GM23248 (cell line): ENCODE results near the gene DPYD. TPM values are rescaled to one million over a fixed set of nuclear protein-coding genes. Genes with fewer than 3 reads are reported as not detected.

Experiments
- DNase-seq: peaks from one replicate; pipeline ENCODE4 v3.0.0-alpha.2; 2015
- H2AFZ ChIP-seq: fragments of 200-600 bp; sonication (generic); 2 replicates; pipeline ENCODE4 v1.6.1; 2016; ENCODE audit warnings: antibody characterized with exemption
- H3F3A ChIP-seq: fragments of 200-600 bp; sonication (generic); 2 replicates; pipeline ENCODE4 v1.6.1; 2016; ENCODE audit warnings: mild to moderate bottlenecking, antibody characterized with exemption, mixed run types; ENCODE audit not compliant: insufficient read depth
- H3K27ac ChIP-seq: fragments of 200-600 bp; sonication (generic); 2 replicates; pipeline ENCODE4 v1.5.1; 2016; ENCODE audit warnings: mild to moderate bottlenecking
- H3K27me3 ChIP-seq: fragments of 200-600 bp; sonication (generic); replicated peaks from 2 replicates; pipeline ENCODE4 v1.6.1; 2016; ENCODE audit warnings: mild to moderate bottlenecking; ENCODE audit not compliant: insufficient read depth
- H3K36me3 ChIP-seq: fragments of 200-600 bp; sonication (generic); 2 replicates; pipeline ENCODE4 v1.6.1; 2016; ENCODE audit warnings: low read depth, mild to moderate bottlenecking
- H3K4me1 ChIP-seq: fragments of 200-600 bp; sonication (generic); 2 replicates; pipeline ENCODE4 v1.6.1; 2016; ENCODE audit warnings: mild to moderate bottlenecking; ENCODE audit not compliant: insufficient read depth
- H3K4me2 ChIP-seq: fragments of 200-600 bp; sonication (generic); one replicate; pipeline ENCODE4 v1.6.1; 2016; ENCODE audit warnings: mild to moderate bottlenecking; ENCODE audit not compliant: unreplicated experiment
- H3K4me3 ChIP-seq: fragments of 200-600 bp; sonication (generic); 2 replicates; pipeline ENCODE4 v1.5.1; 2016; ENCODE audit warnings: mild to moderate bottlenecking
- H3K79me2 ChIP-seq: fragments of 200-600 bp; sonication (generic); 2 replicates; pipeline ENCODE4 v1.6.1; 2016; ENCODE audit warnings: mild to moderate bottlenecking; ENCODE audit not compliant: insufficient read depth
- H3K9ac ChIP-seq: fragments of 200-600 bp; sonication (generic); 2 replicates; pipeline ENCODE4 v1.6.1; 2016; ENCODE audit warnings: mild to moderate bottlenecking
- H3K9me2 ChIP-seq: fragments of 200-600 bp; sonication (generic); 2 replicates; pipeline ENCODE4 v1.6.1; 2016; ENCODE audit warnings: mixed run types, mild to moderate bottlenecking, moderate library complexity; ENCODE audit not compliant: insufficient read depth
- H3K9me3 ChIP-seq: fragments of 200-600 bp; sonication (generic); one replicate; pipeline ENCODE4 v1.6.1; 2017; ENCODE audit warnings: low read depth
- H4K20me1 ChIP-seq: fragments of 200-600 bp; sonication (generic); 2 replicates; pipeline ENCODE4 v1.6.0; 2016; ENCODE audit not compliant: insufficient read depth
- EZH2 ChIP-seq: fragments of 200-600 bp; sonication (generic); IDR thresholded peaks from 2 replicates; pipeline ENCODE4 v1.6.1; 2018; ENCODE audit warnings: antibody characterized with exemption, mild to moderate bottlenecking; ENCODE audit not compliant: insufficient read depth, poor library complexity, severe bottlenecking
- EZH2phosphoT487 ChIP-seq: fragments of 200-600 bp; sonication (generic); IDR thresholded peaks from 2 replicates; pipeline ENCODE4 v1.6.1; 2018; ENCODE audit warnings: antibody characterized with exemption, moderate library complexity, mild to moderate bottlenecking, low read depth; ENCODE audit not compliant: insufficient read depth
- WGBS, 2 experiments: methylation state at CpG; one replicate each; pipeline ENCODE4 v1.1.6; 2015 to 2017; ENCODE audit warnings: low lambda C conversion rate in 2 of 2, low coverage in 1 of 2; ENCODE audit errors: missing lambda C conversion rate in 2 of 2; 5-methylcytosine and 5-hydroxymethylcytosine counted together
- in situ Hi-C: fragments of 300-500 bp; cut with MboI; formaldehyde crosslinking; loops from 2 replicates; pipeline ENCODE4 v1.15.0; 2020
- polyA plus RNA-seq: library from polyadenylated mRNA; unstranded; fragments of >200 nt; fragmentation: Nextera tagmentation; extraction: Ambion mirVana; gene quantifications from 2 replicates; pipeline ENCODE4 v1.2.1, GENCODE V29; 2016
- total RNA-seq: library from RNA; depleted of rRNA; stranded (reverse); fragments of >200 nt; shearing (Covaris generic); gene quantifications from 2 replicates; pipeline ENCODE4 v1.2.3, GENCODE V29; 2014

The DPYD gene
- total and polyA plus RNA-seq, 2 experiments from 2014 or later = 38.4 to 70.7 TPM

- Histone ChIP-seq H3K79me2 (peaks cover 96% of the 10 kb centered on the region), H3F3A (no peaks in the 10 kb centered on the region), H3K9me3 (no peaks in the 10 kb centered on the region), H3K4me3 (no peak overlapping the region), H3K4me2 (no peak overlapping the region), H3K9me2 (no peaks in the 10 kb centered on the region), H4K20me1 (no peaks in the 10 kb centered on the region), H3K27ac (no peak overlapping the region), H2AFZ (no peak overlapping the region), H3K9ac (no peak overlapping the region), H3K4me1 (no peaks in the 10 kb centered on the region), H3K27me3 (no peaks in the 10 kb centered on the region), H3K36me3 (peaks cover 19% of the 10 kb centered on the region)
- WGBS, 2 experiments = 100% methylated on average over 1 of the region's 1 CpG
- no peak for DNase-seq
- in situ Hi-C loops = no loop called here
- TF ChIP-seq EZH2phosphoT487 (no peak), EZH2 (no peak)
Observed at GRCh38 chr1:97886199-97886598, 34.6 kb downstream of the DPYD start.

GRCh38 chr1:97883823-97884222 is 37.0 kb downstream of the DPYD start:
- Histone ChIP-seq H3K9ac (no peak overlapping the region), H2AFZ (no peak overlapping the region), H3K27ac (no peak overlapping the region), H3K9me3 (no peaks in the 10 kb centered on the region), H3K9me2 (no peaks in the 10 kb centered on the region), H3F3A (no peaks in the 10 kb centered on the region), H3K27me3 (no peaks in the 10 kb centered on the region), H3K4me1 (no peaks in the 10 kb centered on the region), H3K36me3 (peaks cover 24% of the 10 kb centered on the region), H3K4me3 (no peak overlapping the region), H3K79me2 (peaks cover 85% of the 10 kb centered on the region), H3K4me2 (no peak overlapping the region), H4K20me1 (no peaks in the 10 kb centered on the region)
- in situ Hi-C loops = no loop called here
- WGBS, 2 experiments = 91 to 98% methylated on average over 1 of the region's 1 CpG
- no peak for DNase-seq
- TF ChIP-seq EZH2phosphoT487 (no peak), EZH2 (no peak)

- Histone ChIP-seq H3K27ac (no peak overlapping the region), H3K9me3 (no peaks in the 10 kb centered on the region), H3K9ac (no peak overlapping the region), H3K79me2 (peaks cover 70% of the 10 kb centered on the region), H2AFZ (no peak overlapping the region), H3K27me3 (no peaks in the 10 kb centered on the region), H3F3A (no peaks in the 10 kb centered on the region), H3K4me1 (no peaks in the 10 kb centered on the region), H3K9me2 (no peaks in the 10 kb centered on the region), H3K4me3 (no peak overlapping the region), H3K4me2 (no peak overlapping the region), H4K20me1 (no peaks in the 10 kb centered on the region), H3K36me3 (peaks cover 23% of the 10 kb centered on the region)
- no peak for DNase-seq
- 97 to 98% methylated on average over 2 of the region's 2 CpGs for WGBS, 2 experiments
- in situ Hi-C loops = no loop called here
- TF ChIP-seq EZH2 (no peak), EZH2phosphoT487 (no peak)
Observed at GRCh38 chr1:97877307-97877706, 43.5 kb downstream of the DPYD start.

GRCh38 chr1:97875996-97876395 is 44.8 kb downstream of the DPYD start:
- no peaks in the 10 kb centered on the region for H3K9me2 ChIP-seq
- no peaks in the 10 kb centered on the region for H3K27me3 ChIP-seq
- no peaks in the 10 kb centered on the region for H3F3A ChIP-seq
- peaks cover 72% of the 10 kb centered on the region for H3K79me2 ChIP-seq
- no peak overlapping the region for H3K4me2 ChIP-seq
- WGBS, 2 experiments = 89 to 97% methylated on average over 3 of the region's 3 CpGs
- H3K36me3 ChIP-seq = peaks cover 12% of the 10 kb centered on the region; the same call in 1 of the 2 replicates
- no peaks in the 10 kb centered on the region for H3K9me3 ChIP-seq
- no peak overlapping the region for H3K9ac ChIP-seq
- in situ Hi-C loops = no loop called here
- no peaks in the 10 kb centered on the region for H3K4me1 ChIP-seq
- DNase-seq = peak; percentile 32
- no peak overlapping the region for H2AFZ ChIP-seq
- no peak overlapping the region for H3K4me3 ChIP-seq
- TF ChIP-seq EZH2 = no peak
- no peak for TF ChIP-seq EZH2phosphoT487
- no peak overlapping the region for H3K27ac ChIP-seq
- H4K20me1 ChIP-seq = no peaks in the 10 kb centered on the region

GRCh38 chr1:97870589-97870988 is 50.2 kb downstream of the DPYD start:
- Histone ChIP-seq H3F3A (no peaks in the 10 kb centered on the region), H3K27me3 (no peaks in the 10 kb centered on the region), H2AFZ (no peak overlapping the region), H3K9ac (no peak overlapping the region), H3K4me1 (no peaks in the 10 kb centered on the region), H3K27ac (no peak overlapping the region), H4K20me1 (no peaks in the 10 kb centered on the region), H3K4me3 (no peak overlapping the region), H3K9me3 (no peaks in the 10 kb centered on the region), H3K36me3 (peaks cover 5% of the 10 kb centered on the region; the same call in 1 of the 2 replicates), H3K79me2 (peaks cover 76% of the 10 kb centered on the region), H3K4me2 (no peak overlapping the region), H3K9me2 (no peaks in the 10 kb centered on the region)
- no peak for DNase-seq
- 96 to 97% methylated on average over 7 of the region's 7 CpGs for WGBS, 2 experiments
- in situ Hi-C loops = no loop called here
- TF ChIP-seq EZH2 (no peak), EZH2phosphoT487 (no peak)
